SK-N-SH (cell line): ENCODE measurements around the gene RAB40C. TPM values are rescaled to one million over a fixed set of nuclear protein-coding genes. Genes with fewer than 3 reads are reported as not detected.

Experiments used
- CTCF ChIA-PET: fragments of 300-600, 350-600 bp; formaldehyde crosslinking; extraction: SDS; loops from one replicate; lab custom pipeline; 2021; lab: Yijun Ruan, JAX
- POLR2A ChIA-PET: fragments of 350-600 bp; sonication (Branson Sonifier 250); formaldehyde crosslinking; extraction: SDS; loops from one replicate; lab custom pipeline; 2020; ENCODE audit warnings: antibody characterized with exemption, inconsistent platforms; lab: Yijun Ruan, JAX
- DNase-seq: peaks from one replicate; pipeline ENCODE4 v3.0.0; 2012
- H2AFZ ChIP-seq: fragments of 200-600 bp; sonication (generic); 2 replicates; pipeline ENCODE4 v1.8.1; 2016; ENCODE audit warnings: antibody characterized with exemption, mild to moderate bottlenecking, low read depth
- H3F3A ChIP-seq: fragments of 200-600 bp; sonication (generic); replicated peaks from 2 replicates; pipeline ENCODE3; 2016; ENCODE audit warnings: antibody characterized with exemption, mild to moderate bottlenecking; ENCODE audit not compliant: insufficient read depth
- H3K27ac ChIP-seq, 2 experiments: fragments of 200-500 bp in 1 of 2; fragments of 200-600 bp in 1 of 2; sonication (Bioruptor generic) in 1 of 2; sonication (generic), shearing (Covaris generic) in 1 of 2; 2 replicates each; pipeline versions ENCODE4 v1.5.1 to v1.6.1; 2014 to 2016; ENCODE audit warnings: low read depth in 2 of 2, inconsistent platforms in 1 of 2, low read length in 1 of 2, mild to moderate bottlenecking in 1 of 2, mixed read lengths in 1 of 2
- H3K27me3 ChIP-seq: fragments of 200-600 bp; sonication (generic), shearing (Covaris generic); 2 replicates; pipeline ENCODE4 v1.6.1; 2016; ENCODE audit warnings: mixed run types; ENCODE audit not compliant: insufficient read depth
- H3K36me3 ChIP-seq, 2 experiments: fragments of 200-500 bp in 1 of 2; fragments of 200-600 bp in 1 of 2; sonication (Bioruptor generic) in 1 of 2; sonication (generic) in 1 of 2; replicated peaks in 1 of 2; 2 replicates each; pipeline versions ENCODE3 to v1.5.1; 2014 to 2016; ENCODE audit warnings: low read length in 1 of 2, mild to moderate bottlenecking in 1 of 2; ENCODE audit not compliant: insufficient read depth in 2 of 2, control insufficient read depth in 1 of 2
- H3K4me1 ChIP-seq, 2 experiments: fragments of 200-500 bp in 1 of 2; fragments of 200-600 bp in 1 of 2; sonication (Bioruptor generic) in 1 of 2; sonication (generic), shearing (Covaris generic) in 1 of 2; 2 replicates each; pipeline versions ENCODE4 v1.5.1 to v1.6.1; 2014 to 2016; ENCODE audit warnings: low read depth in 1 of 2, low read length in 1 of 2, mixed run types in 1 of 2; ENCODE audit not compliant: insufficient read depth in 2 of 2, control insufficient read depth in 1 of 2
- H3K4me2 ChIP-seq: fragments of 200-600 bp; sonication (generic), shearing (Covaris generic); 2 replicates; pipeline ENCODE4 v1.6.1; 2017; ENCODE audit warnings: mixed run types
- H3K4me3 ChIP-seq, 2 experiments: fragments of 200-500 bp in 1 of 2; fragments of 200-600 bp in 1 of 2; sonication (Bioruptor generic) in 1 of 2; sonication (generic), shearing (Covaris generic) in 1 of 2; 2 replicates each; pipeline versions ENCODE4 v1.5.1 to v1.8.1; 2014 to 2016; ENCODE audit warnings: low read depth in 2 of 2, inconsistent platforms in 1 of 2, low read length in 1 of 2, mild to moderate bottlenecking in 1 of 2, mixed read lengths in 1 of 2, moderate library complexity in 1 of 2
- H3K79me2 ChIP-seq: fragments of 200-600 bp; sonication (generic); 2 replicates; pipeline ENCODE4 v1.8.1; 2017; ENCODE audit warnings: mild to moderate bottlenecking; ENCODE audit not compliant: insufficient read depth
- H3K9ac ChIP-seq: fragments of 200-600 bp; sonication (generic); 2 replicates; pipeline ENCODE4 v1.6.1; 2017; ENCODE audit warnings: mixed run types
- H3K9me2 ChIP-seq: fragments of 200-600 bp; sonication (generic); 2 replicates; pipeline ENCODE4 v1.6.1; 2017; ENCODE audit warnings: mixed run types
- H3K9me3 ChIP-seq: fragments of 200-600 bp; sonication (generic); 2 replicates; pipeline ENCODE4 v1.6.1; 2017; ENCODE audit warnings: mixed run types, mild to moderate bottlenecking, moderate library complexity
- H4K20me1 ChIP-seq: fragments of 200-600 bp; sonication (generic); 2 replicates; pipeline ENCODE4 v1.6.1; 2017; ENCODE audit warnings: mild to moderate bottlenecking, mixed run types; ENCODE audit not compliant: insufficient read depth
- EZH2phosphoT487 ChIP-seq: fragments of 200-600 bp; sonication (generic); IDR thresholded peaks from 2 replicates; pipeline ENCODE4 v1.6.1; 2017; ENCODE audit warnings: low read depth, mixed run types, mild to moderate bottlenecking, antibody characterized with exemption, moderate library complexity, borderline replicate concordance
- FOXJ3 ChIP-seq: sonication (generic); formaldehyde crosslinking; IDR thresholded peaks from 2 replicates; pipeline ENCODE4 v1.5.1; 2020; ENCODE audit warnings: mild to moderate bottlenecking, missing genetic modification reagents
- GATA2 ChIP-seq: sonication (generic); formaldehyde crosslinking; IDR thresholded peaks from 2 replicates; pipeline ENCODE4 v1.5.0; 2020; ENCODE audit warnings: mild to moderate bottlenecking, missing genetic modification reagents
- MXI1 ChIP-seq: IDR thresholded peaks from 2 replicates; pipeline ENCODE4 v1.6.1; 2012; ENCODE audit warnings: mild to moderate bottlenecking, low read depth, low read length, improper control_type of control experiment
- NRF1 ChIP-seq: IDR thresholded peaks from 2 replicates; pipeline ENCODE4 v1.6.1; 2012; ENCODE audit warnings: low read depth, mild to moderate bottlenecking, low read length
- PBX3 ChIP-seq: IDR thresholded peaks from 2 replicates; pipeline ENCODE4; 2012
- POLR2AphosphoS5 ChIP-seq: IDR thresholded peaks from 2 replicates; pipeline ENCODE4 v1.6.1; 2012; ENCODE audit warnings: low read depth, low read length
- RAD21 ChIP-seq: IDR thresholded peaks from 2 replicates; pipeline ENCODE4 v1.6.1; 2012; ENCODE audit warnings: mild to moderate bottlenecking, low read length
- RFX5 ChIP-seq: IDR thresholded peaks from 2 replicates; pipeline ENCODE4 v1.6.1; 2012; ENCODE audit warnings: mild to moderate bottlenecking, improper control_type of control experiment, low read length
- SIN3A ChIP-seq: IDR thresholded peaks from 2 replicates; pipeline ENCODE4 v1.6.1; 2012; ENCODE audit warnings: low read depth, mild to moderate bottlenecking, low read length, moderate library complexity, borderline replicate concordance
- TAF1 ChIP-seq: IDR thresholded peaks from 2 replicates; pipeline ENCODE4 v1.6.1; 2012; ENCODE audit warnings: low read depth, mild to moderate bottlenecking, low read length, moderate library complexity, borderline replicate concordance
- WGBS: methylation state at CpG from one replicate; pipeline ENCODE4 v1.1.6; 2017; ENCODE audit warnings: low lambda C conversion rate; 5-methylcytosine and 5-hydroxymethylcytosine counted together
- polyA plus RNA-seq, 3 experiments: library from polyadenylated mRNA; depleted of rRNA; stranded (reverse); fragments of >200 nt; gene quantifications; 2 replicates each; pipeline ENCODE4 v1.2.3, GENCODE V29; 2012
- TF ChIP-seq, protein P1 (sequence below): fragments of 150-350 bp; IDR thresholded peaks from 2 replicates; pipeline ENCODE4 v1.6.1; 2016; ENCODE audit warnings: mild to moderate bottlenecking, low read depth, low read length
- TF ChIP-seq, protein P2 (sequence below): IDR thresholded peaks from 2 replicates; pipeline ENCODE4 v1.4.0; 2012; ENCODE audit warnings: low read depth

Gene RAB40C
- polyA plus RNA-seq, 1 of the 3 experiments (the other 2 are of a cell fraction), result 13.0 TPM

DNA sequence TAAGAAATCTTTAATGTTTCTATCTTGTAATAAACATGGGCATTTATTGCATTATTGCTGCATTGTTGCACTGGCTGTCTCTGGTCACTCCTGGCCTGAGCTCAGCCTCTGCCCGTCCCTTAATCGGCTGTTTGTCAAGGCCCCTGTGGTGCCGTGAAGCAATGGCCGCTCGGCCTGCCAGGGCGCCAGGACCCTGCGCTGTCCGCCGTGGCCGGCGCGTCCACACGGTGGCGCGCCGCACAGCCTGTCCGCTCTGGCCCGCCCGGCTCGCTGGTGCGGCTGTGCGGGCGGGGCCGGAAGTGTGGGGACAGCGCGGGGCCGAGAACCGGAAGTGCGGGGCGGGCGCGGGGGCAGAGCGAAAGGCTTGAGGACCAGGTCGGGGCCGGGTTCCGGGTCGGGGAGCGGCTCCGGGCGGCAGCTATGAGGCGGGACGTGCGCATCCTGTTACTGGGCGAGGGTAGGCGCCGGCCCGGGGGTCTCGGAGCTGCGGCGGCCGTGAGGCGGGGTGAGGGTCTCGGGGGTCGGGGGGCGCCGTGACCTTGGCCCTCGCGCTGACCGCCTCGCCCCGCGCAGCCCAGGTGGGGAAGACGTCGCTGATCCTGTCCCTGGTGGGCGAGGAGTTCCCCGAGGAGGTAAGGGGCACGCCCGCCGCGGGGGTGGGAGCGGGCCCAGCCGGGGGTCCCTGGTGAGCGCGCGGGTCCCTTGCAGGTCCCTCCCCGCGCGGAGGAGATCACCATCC lies 78.1 kb downstream of the RAB40C start, which contains the start of gene RHOT2 (continued):
- TF ChIP-seq PBX3, result peak; percentile 57
- TF ChIP-seq GATA2 (CRISPR knock-in tag), result no peak
- peak; percentile 44; the same call in 1 of the 2 replicates for TF ChIP-seq RAD21
- no peak for TF ChIP-seq FOXJ3 (CRISPR knock-in tag)
- TF ChIP-seq NRF1, result no peak; the same call in 1 of the 2 replicates
- peak; percentile 90 for TF ChIP-seq TAF1
- TF ChIP-seq, protein P1, sequence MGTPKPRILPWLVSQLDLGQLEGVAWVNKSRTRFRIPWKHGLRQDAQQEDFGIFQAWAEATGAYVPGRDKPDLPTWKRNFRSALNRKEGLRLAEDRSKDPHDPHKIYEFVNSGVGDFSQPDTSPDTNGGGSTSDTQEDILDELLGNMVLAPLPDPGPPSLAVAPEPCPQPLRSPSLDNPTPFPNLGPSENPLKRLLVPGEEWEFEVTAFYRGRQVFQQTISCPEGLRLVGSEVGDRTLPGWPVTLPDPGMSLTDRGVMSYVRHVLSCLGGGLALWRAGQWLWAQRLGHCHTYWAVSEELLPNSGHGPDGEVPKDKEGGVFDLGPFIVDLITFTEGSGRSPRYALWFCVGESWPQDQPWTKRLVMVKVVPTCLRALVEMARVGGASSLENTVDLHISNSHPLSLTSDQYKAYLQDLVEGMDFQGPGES, result no peak
- TF ChIP-seq EZH2phosphoT487, result no peak
- TF ChIP-seq, all 33 proteins: peak for 16

DNA sequence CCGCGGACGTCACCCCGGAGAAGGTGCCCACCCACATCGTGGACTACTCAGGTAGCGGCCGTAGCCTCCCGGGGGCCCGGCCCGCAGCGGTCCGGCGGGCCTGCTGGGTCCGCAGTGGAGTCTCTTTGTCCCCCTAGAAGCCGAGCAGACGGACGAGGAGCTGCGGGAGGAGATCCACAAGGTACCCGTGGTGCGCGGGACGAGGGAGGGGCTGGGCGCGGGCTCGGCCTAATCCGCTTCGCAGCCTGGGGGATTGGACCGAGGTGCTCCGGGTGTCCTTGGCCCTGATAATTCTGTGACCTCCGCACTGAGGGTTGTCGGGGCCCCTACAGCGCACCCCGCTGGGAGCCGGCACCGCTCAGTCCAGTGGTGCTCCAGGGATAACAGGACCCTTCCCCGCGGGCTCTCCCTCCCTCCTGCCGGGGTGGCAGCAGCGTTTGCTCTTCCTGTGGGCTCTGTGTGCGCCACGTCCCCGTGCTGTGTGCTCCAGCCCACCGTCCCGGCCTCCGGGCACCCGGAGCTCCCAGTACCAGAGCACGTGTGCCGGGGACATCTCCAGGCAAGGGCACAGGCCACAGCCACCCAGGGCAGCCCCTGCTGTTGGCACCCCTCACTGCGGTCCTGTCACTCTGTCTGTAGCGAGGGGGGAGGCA lies 78.8 kb downstream of the RAB40C start:
- no peak for TF ChIP-seq POLR2AphosphoS5
- no peak for TF ChIP-seq MXI1
- TF ChIP-seq, protein P2, sequence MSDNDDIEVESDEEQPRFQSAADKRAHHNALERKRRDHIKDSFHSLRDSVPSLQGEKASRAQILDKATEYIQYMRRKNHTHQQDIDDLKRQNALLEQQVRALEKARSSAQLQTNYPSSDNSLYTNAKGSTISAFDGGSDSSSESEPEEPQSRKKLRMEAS, result peak; percentile 38; the same call in 1 of the 2 replicates
- no peak for TF ChIP-seq EZH2phosphoT487
- no peak for TF ChIP-seq RFX5
- no peak for TF ChIP-seq SIN3A
- Histone ChIP-seq H3K9me3 (no peaks in the 10 kb centered on the region), H3K4me3 (peak overlapping the region; percentile 88 to 93), H3K9ac (peak overlapping the region; percentile 88), H3K9me2 (no peaks in the 10 kb centered on the region), H4K20me1 (0 out of 2 replicates have a peak, but pooled peaks cover 6% of the 10 kb centered on the region), H3K79me2 (peaks cover 25% of the 10 kb centered on the region), H3K36me3 (peaks cover 5 to 45% of the 10 kb centered on the region in 2 experiments), H3K4me2 (peak overlapping the region; percentile 96), H3K27ac (peak overlapping the region; percentile 56 to 75; a peak in 3 of 4 replicates), H2AFZ (no peak overlapping the region), H3K27me3 (no peaks in the 10 kb centered on the region), H3K4me1 (peaks cover 0 to 15% of the 10 kb centered on the region in 2 experiments; a peak in 1 of 4 replicates), H3F3A (no peaks in the 10 kb centered on the region)
- 40% methylated on average over 1 of the region's 50 CpGs for WGBS
- ChIA-PET CTCF (interaction anchor here (1.2 to 6.3 kb wide), 13 partner anchors 7 to 277 kb away, joined by 4 to 69 read pairs (median 8); partner anchors contain the start of genes JMJD8, RHBDL1 and WDR90), POLR2A (interaction anchor here (0.9 to 1.0 kb wide), 2 partner anchors 11 to 16 kb away, joined by 3 to 4 read pairs; partner anchors contain the start of gene JMJD8)
- peak; percentile 51 for DNase-seq
